AG08395 (cell line): ENCODE measurements around the gene APBA2.

Experiments used
- DNase-seq: peaks from one replicate; pipeline ENCODE4 v3.0.0; 2012; ENCODE audit warnings: mixed read lengths, low spot score

APBA2 gene

GRCh38 chr15:29058903-29059539, 173.2 kb downstream of the APBA2 start:
- no peak for DNase-seq

DNA sequence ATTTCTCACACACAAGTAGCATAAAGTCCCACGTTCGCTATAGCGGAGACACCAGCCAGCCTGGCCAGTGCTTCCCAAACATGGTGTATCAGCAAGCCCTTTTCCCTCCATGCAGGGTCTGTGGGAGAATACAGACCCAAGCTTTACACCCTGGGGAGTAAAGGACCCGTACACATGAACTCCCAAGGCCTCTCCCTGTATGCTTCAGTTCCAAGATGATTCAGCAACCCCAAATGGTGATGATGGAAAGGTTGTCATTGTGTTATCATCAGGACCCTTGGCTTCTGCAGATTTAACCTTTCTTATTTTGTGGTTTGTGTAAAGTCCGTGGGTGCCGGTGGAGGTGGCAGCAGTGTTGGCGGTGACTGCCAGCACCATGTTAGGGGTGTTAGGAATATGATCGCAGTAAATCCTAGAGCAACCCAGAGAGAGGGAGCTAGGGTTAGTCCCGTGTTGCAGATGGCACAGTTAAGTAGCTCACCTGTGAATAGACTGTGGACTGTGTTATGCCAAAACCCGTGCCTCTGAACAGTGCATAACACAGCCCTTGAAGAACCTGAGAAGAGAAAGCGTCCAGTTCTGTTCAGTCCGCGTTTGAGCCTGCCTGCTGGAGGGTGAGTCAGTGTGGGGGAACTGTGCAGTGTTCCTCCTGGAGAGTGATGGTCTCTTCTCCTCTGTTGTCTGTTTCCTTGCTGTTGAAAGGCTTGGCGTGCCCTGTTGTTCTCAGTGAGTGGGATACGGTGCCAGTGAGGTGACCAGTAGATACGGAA, 174.3 kb downstream of the APBA2 start:
- DNase-seq, result no peak

- DNase-seq, result no peak
These were observed 176.0 kb downstream of the APBA2 start for GRCh38 chr15:29061746-29062145.

DNA sequence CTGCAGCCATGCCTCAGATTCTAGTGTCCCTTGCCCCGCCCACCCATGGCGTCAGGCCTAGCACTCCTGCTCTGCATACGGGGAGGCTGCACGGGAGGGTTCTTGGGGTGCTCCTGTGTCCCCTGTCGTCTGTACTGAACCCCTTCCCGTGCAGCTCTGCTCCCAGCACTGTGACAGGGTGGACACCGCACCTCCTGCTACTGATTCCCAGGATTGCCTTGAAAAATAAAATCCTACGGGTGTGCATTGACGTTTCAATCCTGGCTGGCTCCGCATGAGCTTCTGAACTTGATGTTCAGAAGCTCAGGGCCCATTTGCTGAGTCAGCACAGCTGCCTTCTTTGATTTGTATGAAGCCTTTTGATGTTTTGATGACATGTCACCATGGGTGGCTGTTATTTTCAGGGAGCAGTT, 176.4 kb downstream of the APBA2 start:
- DNase-seq, result no peak

GRCh38 chr15:29062626-29063025, 176.9 kb downstream of the APBA2 start:
- DNase-seq, result no peak

DNA sequence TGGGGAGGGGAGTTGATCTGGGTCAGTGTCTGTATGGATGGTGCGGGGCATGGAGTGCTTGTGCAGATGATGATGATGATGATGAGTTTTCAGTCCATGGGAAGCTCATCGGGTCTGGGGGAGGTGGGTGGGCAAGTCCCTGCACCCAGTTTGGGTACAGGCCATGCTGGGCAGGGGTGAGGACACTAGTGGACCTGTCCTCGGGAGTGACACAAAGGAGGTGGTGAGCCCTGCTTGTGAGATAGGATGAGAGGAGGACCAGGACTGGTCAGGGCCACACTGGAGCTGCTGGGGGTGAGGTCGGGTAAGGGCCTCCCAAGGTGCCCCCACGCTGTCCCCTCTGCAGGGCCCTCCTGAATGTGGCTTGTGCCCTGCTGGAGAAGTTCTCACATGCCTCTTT, 177.9 kb downstream of the APBA2 start:
- no peak for DNase-seq

- DNase-seq, result no peak
These were observed 178.5 kb downstream of the APBA2 start for GRCh38 chr15:29064290-29064689.

DNA sequence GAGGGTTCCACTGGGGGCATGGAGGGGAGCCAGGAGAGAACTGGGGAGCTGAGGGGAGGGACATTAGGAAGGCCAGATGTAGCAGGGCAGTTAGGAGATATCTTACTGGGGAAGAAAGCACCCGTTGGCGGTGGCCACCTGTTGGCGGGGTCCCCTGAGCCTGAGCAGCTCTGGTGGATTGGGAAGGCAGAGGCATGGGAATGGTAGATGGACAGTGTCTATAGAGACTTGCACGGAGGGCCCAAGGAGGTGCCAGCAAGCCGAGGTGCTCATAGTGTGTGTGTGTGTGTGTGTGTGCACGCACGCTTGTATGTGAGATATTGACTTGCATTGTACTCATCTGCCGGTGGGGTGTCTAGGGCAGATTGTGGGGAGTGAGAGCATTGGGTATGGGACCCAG, 179.0 kb downstream of the APBA2 start:
- DNase-seq, result no peak

DNA sequence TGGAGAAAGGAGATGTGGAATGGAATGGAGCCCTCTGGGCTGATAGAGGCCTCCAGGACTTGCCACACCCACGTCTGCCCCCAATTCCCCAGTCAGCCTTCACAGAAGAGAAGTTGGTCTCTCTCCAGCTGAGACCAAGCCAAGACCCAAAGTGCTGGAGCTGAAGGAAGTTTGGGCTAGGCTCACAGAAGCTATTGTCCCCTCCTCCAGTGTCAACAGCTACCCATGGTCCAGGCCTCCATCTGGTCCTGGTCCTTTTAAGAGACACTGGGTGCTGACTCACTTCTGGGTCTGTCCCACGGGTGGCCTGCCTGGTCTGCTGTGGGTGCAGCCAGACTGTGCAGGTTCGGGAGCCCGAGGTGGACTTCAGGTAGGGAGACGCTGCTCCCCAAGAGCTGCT, 179.8 kb downstream of the APBA2 start:
- no peak for DNase-seq

DNA sequence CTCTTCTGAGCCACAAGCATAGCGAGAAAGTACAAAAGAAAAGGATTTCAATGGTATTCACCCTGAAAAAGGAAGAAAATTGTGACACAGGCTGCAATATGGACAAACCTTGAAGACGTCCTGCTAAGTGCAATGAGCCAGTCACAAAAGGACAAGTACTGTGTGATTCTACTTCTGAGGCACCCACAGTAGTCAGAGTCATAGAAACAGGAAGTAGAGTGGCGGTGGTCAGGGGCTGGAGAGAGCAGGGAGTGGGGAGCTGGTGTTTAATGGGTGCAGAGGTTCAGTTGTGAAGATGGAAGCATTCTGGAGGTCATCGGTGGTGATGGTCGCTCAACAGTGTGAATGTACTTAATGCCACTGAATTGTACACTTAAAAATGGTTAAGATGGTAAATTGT, 180.5 kb downstream of the APBA2 start:
- DNase-seq, result no peak

DNA sequence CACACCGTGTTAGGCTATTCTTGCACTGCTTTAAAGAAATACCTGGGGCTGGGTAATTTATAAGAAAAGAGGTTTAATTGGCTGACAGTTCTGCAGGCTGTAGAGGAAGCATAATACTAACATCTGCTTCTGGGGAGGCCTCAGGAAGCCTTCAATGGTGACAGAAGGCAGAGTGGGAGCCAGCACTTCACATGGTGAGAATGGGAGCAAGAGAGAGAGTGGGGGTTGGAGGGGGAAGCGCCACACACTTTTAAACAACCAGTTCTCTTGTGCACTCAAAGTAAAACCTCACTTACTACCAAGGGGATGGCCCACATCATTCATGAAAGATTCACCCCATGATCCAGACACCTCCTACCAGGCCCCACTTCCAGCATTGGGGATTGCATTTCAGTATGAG, 181.1 kb downstream of the APBA2 start:
- no peak for DNase-seq

GRCh38 chr15:29067949-29068348, 182.2 kb downstream of the APBA2 start:
- no peak for DNase-seq

- DNase-seq, result no peak
These were observed 184.9 kb downstream of the APBA2 start for GRCh38 chr15:29070471-29071231.

DNA sequence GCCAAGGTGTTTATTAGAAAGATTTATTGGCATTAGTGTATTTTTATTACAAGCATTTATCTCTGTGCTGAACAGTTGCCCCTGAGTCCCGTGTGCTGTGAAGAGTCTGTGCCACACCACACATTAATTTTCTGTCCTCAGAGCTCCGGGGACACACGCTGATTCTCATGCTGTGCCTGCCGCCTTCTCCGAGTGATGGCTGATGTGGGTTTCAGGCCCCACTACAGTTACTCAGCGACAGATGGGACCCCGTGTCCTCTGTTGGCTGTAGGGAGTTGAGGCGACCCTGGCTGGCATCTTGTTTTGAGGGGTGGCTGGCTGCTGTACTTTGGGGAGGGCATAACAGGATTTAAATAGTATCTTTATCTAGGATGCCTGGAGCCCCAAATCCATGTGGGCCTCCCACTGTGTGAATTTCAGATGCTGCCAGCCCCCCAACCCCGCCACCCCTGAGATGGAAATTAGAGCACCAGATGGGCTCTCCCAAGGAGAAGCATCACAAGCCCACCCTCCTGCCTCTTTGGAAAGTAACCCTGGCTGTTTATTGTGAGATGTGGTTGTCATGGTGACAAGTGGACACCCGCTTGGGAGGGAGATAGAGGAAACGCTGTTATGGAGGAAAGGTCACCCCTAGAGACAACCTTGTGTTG, 185.6 kb downstream of the APBA2 start:
- DNase-seq, result no peak

DNA sequence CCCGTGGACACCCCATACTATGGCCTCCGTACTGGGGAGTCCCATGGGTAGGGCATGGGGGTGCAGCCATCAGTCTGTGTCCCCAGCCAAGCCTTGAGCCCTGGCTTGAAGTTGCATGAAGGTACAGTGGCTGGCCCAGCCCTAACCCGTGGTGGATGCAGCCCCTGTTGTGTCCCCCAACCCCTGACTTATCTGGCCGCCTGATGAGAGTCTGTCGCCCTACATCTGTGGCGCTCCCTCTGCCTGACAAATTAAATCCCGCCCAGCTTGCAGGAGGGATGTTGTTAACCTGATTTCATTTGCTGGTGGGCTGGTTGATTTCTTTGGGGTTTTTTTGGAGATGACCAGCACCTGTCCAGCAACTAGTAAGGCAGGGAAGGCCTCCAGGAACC, 186.1 kb downstream of the APBA2 start:
- no peak for DNase-seq

DNA sequence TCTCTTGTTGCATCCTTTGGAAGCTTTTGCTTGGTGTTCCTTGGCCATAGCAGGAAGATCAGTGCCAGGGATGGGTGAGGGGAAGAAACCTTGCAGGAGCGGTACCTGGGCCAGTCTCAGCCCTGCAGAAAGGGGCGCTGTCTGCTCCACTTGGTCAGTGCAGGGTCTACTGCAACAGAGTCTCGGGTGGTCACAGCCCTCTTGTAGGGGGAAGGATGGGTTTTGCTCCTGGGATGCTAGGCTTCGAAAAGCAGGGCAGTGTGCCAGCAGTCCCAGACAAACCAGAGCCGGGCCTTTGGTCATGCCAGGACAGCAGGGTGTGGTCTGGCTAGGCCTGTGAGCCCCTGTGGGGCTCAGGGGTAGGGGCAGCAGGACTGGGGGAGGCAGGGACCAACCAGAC, 186.7 kb downstream of the APBA2 start:
- no peak for DNase-seq

- DNase-seq, result no peak
These were observed 188.3 kb downstream of the APBA2 start for GRCh38 chr15:29074045-29074444.

GRCh38 chr15:29078541-29078940, 192.8 kb downstream of the APBA2 start:
- no peak for DNase-seq

DNA sequence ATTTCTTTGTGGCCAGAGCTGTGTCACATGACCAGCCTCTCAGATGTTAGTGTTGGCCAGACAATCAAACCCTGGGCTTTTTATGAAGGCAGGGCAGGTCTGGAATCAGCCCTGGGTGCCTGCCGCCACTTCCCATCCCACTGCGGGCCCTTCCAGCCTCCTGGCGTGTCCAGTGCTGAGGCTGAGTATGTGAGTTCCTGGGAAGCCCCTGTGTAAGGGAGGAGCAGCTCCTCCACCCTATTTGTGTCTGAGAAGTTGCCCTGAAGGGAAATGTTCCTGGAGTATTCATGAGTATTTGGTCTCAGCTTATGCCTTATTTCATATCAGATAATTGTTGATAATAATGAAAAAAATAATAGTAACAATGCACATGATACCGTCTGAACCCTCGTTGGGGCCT, 193.7 kb downstream of the APBA2 start:
- DNase-seq, result no peak

- no peak for DNase-seq
These were observed 196.0 kb downstream of the APBA2 start for GRCh38 chr15:29081781-29082180.

- DNase-seq, result no peak
These were observed 197.4 kb downstream of the APBA2 start for GRCh38 chr15:29083161-29083560.

- DNase-seq, result no peak
These were observed 198.1 kb downstream of the APBA2 start for GRCh38 chr15:29083858-29084257.

GRCh38 chr15:29086001-29086400, 200.2 kb downstream of the APBA2 start:
- DNase-seq, result no peak
